HepG2 (cell line): Measurements from ENCODE around the gene SLC13A3. TPM values are rescaled to one million over a fixed set of nuclear protein-coding genes. Genes with fewer than 3 reads are reported as not detected.

Source experiments
- AKNA ChIP-seq: sonication (generic); formaldehyde crosslinking; IDR thresholded peaks from 2 replicates; pipeline ENCODE4 v1.4.0; 2020; ENCODE audit warnings: missing genetic modification reagents, borderline replicate concordance
- ARID5B ChIP-seq: IDR thresholded peaks from 2 replicates; pipeline ENCODE4 v1.4.0; 2020; ENCODE audit warnings: mild to moderate bottlenecking, missing genetic modification reagents
- DPF2 ChIP-seq: sonication (generic); formaldehyde crosslinking; IDR thresholded peaks from 2 replicates; pipeline ENCODE4 v1.4.0; 2020; ENCODE audit warnings: mild to moderate bottlenecking, low read depth, missing genetic modification reagents, borderline replicate concordance
- MYC ChIP-seq: sonication (generic); formaldehyde crosslinking; IDR thresholded peaks from 2 replicates; pipeline ENCODE4 v1.9.0; 2021; ENCODE audit warnings: missing genetic modification reagents, borderline replicate concordance
- REL ChIP-seq: sonication (generic); formaldehyde crosslinking; conservative IDR thresholded peaks from 2 replicates; pipeline ENCODE4 v1.8.0; 2022; ENCODE audit warnings: mild to moderate bottlenecking, missing genetic modification reagents, moderate library complexity
- SOX6 ChIP-seq, 2 experiments: fragments of 450-650 bp in 1 of 2; sonication (generic) in 1 of 2; formaldehyde crosslinking in 1 of 2; IDR thresholded peaks; 2 replicates each; pipeline versions ENCODE4 v1.4.0 to v1.6.1; 2017 to 2020; ENCODE audit warnings: antibody characterized with exemption in 1 of 2, mild to moderate bottlenecking in 1 of 2, missing genetic modification reagents in 1 of 2
- YEATS4 ChIP-seq: sonication (generic); formaldehyde crosslinking; IDR thresholded peaks from 2 replicates; pipeline ENCODE4 v1.4.0; 2020; ENCODE audit warnings: missing genetic modification reagents, borderline replicate concordance
- ZNF20 ChIP-seq: sonication (generic); formaldehyde crosslinking; IDR thresholded peaks from 2 replicates; pipeline ENCODE4 v1.4.0; 2020; ENCODE audit warnings: mild to moderate bottlenecking, moderate library complexity, missing genetic modification reagents
- ZNF232 ChIP-seq: sonication (generic); formaldehyde crosslinking; IDR thresholded peaks from 2 replicates; pipeline ENCODE4 v1.4.0; 2020; ENCODE audit warnings: missing genetic modification reagents, borderline replicate concordance
- ZNF331 ChIP-seq: sonication (generic); formaldehyde crosslinking; IDR thresholded peaks from 2 replicates; pipeline ENCODE4 v1.4.0; 2020; ENCODE audit warnings: missing genetic modification reagents
- ZNF446 ChIP-seq: sonication (generic); formaldehyde crosslinking; IDR thresholded peaks from 2 replicates; pipeline ENCODE4 v1.5.0; 2020; ENCODE audit warnings: mild to moderate bottlenecking, missing genetic modification reagents
- ZXDC ChIP-seq: sonication (generic); formaldehyde crosslinking; IDR thresholded peaks from 2 replicates; pipeline ENCODE4 v1.5.0; 2020; ENCODE audit warnings: mild to moderate bottlenecking, missing genetic modification reagents
- polyA plus RNA-seq, 8 experiments: library from polyadenylated mRNA; depleted of rRNA in 3 of 8; stranded (reverse) in 7 of 8; unstranded in 1 of 8; fragments of >200 nt; fragmentation: Illumina TruSeq in 4 of 8; extraction: Trizol in 4 of 8; gene quantifications; 2 replicates each; pipeline versions ENCODE4 v1.2.1 to v1.2.3, GENCODE V29; 2011 to 2016; ENCODE audit warnings: low read depth in 4 of 8, missing spikeins in 1 of 8, mixed read lengths in 1 of 8; ENCODE audit not compliant: insufficient read depth in 1 of 8
- total RNA-seq, 5 experiments: library from RNA; depleted of rRNA; stranded (reverse); fragments of >200 nt; fragmentation: Illumina TruSeq; extraction: Trizol; gene quantifications; 2 replicates each; pipeline ENCODE4 v1.2.3, GENCODE V29; 2016; ENCODE audit warnings: low read depth in 1 of 5
- TF ChIP-seq, protein P1 (sequence below): IDR thresholded peaks from 2 replicates; pipeline ENCODE4 v1.6.1; 2018; ENCODE audit warnings: missing genetic modification reagents, mild to moderate bottlenecking, missing compliant biosample characterization
- TF ChIP-seq, protein P2 (sequence below): sonication (generic); formaldehyde crosslinking; IDR thresholded peaks from 2 replicates; pipeline ENCODE4 v1.9.0; 2021; ENCODE audit warnings: missing genetic modification reagents, mild to moderate bottlenecking, borderline replicate concordance

Gene SLC13A3
- total and polyA plus RNA-seq, 2 of the 13 experiments (the other 11 are each of a cell fraction or from before 2014, with no cell fraction given), result 66.5 to 76.0 TPM

GRCh38 chr20:46605181-46605580, 46.1 kb downstream of the SLC13A3 start (continued):
- TF ChIP-seq AKNA (no peak), DPF2 (no peak), MYC (CRISPR knock-in tag) (no peak; the same call in 1 of the 2 replicates), ZNF20 (CRISPR knock-in tag) (no peak), YEATS4 (CRISPR knock-in tag) (0 out of 2 replicates have a peak, but pooled peaks have one; percentile 23), REL (CRISPR knock-in tag) (0 out of 2 replicates have a peak, but pooled peaks have one; percentile 8), SOX6 (IDR thresholded peaks at IDR 0.05) (no peak), SOX6 (CRISPR knock-in tag; IDR thresholded peaks at IDR 0.05) (peak; percentile 28; the same call in 1 of the 2 replicates), ZNF446 (no peak), ARID5B (CRISPR knock-in tag) (peak; percentile 72), ZXDC (no peak), ZNF331 (CRISPR knock-in tag) (peak; percentile 90), ZNF232 (CRISPR knock-in tag) (peak; percentile 82; the same call in 1 of the 2 replicates)
- TF ChIP-seq, protein P1, sequence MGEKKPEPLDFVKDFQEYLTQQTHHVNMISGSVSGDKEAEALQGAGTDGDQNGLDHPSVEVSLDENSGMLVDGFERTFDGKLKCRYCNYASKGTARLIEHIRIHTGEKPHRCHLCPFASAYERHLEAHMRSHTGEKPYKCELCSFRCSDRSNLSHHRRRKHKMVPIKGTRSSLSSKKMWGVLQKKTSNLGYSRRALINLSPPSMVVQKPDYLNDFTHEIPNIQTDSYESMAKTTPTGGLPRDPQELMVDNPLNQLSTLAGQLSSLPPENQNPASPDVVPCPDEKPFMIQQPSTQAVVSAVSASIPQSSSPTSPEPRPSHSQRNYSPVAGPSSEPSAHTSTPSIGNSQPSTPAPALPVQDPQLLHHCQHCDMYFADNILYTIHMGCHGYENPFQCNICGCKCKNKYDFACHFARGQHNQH, result no peak
- TF ChIP-seq, protein P2, sequence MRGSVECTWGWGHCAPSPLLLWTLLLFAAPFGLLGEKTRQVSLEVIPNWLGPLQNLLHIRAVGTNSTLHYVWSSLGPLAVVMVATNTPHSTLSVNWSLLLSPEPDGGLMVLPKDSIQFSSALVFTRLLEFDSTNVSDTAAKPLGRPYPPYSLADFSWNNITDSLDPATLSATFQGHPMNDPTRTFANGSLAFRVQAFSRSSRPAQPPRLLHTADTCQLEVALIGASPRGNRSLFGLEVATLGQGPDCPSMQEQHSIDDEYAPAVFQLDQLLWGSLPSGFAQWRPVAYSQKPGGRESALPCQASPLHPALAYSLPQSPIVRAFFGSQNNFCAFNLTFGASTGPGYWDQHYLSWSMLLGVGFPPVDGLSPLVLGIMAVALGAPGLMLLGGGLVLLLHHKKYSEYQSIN (CRISPR knock-in tag), result no peak
